Neural crest cell (in vitro differentiated cells): ENCODE data around the gene SUCLG2. TPM values are rescaled to one million over a fixed set of nuclear protein-coding genes. Genes with fewer than 3 reads are reported as not detected.

ENCODE experiments used
- DNase-seq: peaks from one replicate; pipeline ENCODE4 v3.0.0; 2021; ENCODE audit warnings: low read depth, mixed read lengths, low spot score
- H3K27ac Mint-ChIP-seq: one replicate; pipeline ENCODE4 v1.8.0; 2021; ENCODE audit warnings: mild to moderate bottlenecking, mixed read lengths; ENCODE audit not compliant: unreplicated experiment
- H3K27me3 Mint-ChIP-seq: 2 replicates; pipeline ENCODE4 v1.8.0; 2021; ENCODE audit warnings: low read depth, mild to moderate bottlenecking, mixed read lengths
- H3K36me3 Mint-ChIP-seq: 2 replicates; pipeline ENCODE4 v1.8.0; 2021; ENCODE audit warnings: low read depth, mild to moderate bottlenecking, mixed read lengths
- H3K4me1 Mint-ChIP-seq: 2 replicates; pipeline ENCODE4 v1.8.0; 2021; ENCODE audit warnings: mixed read lengths
- H3K4me3 Mint-ChIP-seq: one replicate; pipeline ENCODE4 v1.8.0; 2021; ENCODE audit warnings: mild to moderate bottlenecking, mixed read lengths
- H3K9me3 Mint-ChIP-seq: 2 replicates; pipeline ENCODE4 v1.8.0; 2021; ENCODE audit warnings: mixed read lengths
- CTCF ChIP-seq: fragments of 200-600 bp; sonication (generic); conservative IDR thresholded peaks from 2 replicates; pipeline ENCODE4 v1.5.0; 2021; ENCODE audit warnings: antibody characterized with exemption, mild to moderate bottlenecking
- long read RNA-seq: library from polyadenylated mRNA; unstranded; transcript quantifications from one replicate; pipeline ENCODE4 v2.0.0, GENCODE V29; 2020
- total RNA-seq: library from RNA; stranded (reverse); gene quantifications from 2 replicates; pipeline ENCODE4 v1.2.1, GENCODE V29; 2021

SUCLG2 gene, protein sequence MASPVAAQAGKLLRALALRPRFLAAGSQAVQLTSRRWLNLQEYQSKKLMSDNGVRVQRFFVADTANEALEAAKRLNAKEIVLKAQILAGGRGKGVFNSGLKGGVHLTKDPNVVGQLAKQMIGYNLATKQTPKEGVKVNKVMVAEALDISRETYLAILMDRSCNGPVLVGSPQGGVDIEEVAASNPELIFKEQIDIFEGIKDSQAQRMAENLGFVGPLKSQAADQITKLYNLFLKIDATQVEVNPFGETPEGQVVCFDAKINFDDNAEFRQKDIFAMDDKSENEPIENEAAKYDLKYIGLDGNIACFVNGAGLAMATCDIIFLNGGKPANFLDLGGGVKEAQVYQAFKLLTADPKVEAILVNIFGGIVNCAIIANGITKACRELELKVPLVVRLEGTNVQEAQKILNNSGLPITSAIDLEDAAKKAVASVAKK
- 36.4 and 39.3 TPM in 2 replicates for total RNA-seq
- long read RNA-seq, transcript SUCLG2-201 (11 exons, 2,352 nt), result major isoform, 245 of 261 reads
- long read RNA-seq, partial matches to known transcripts, result 6 of 261 reads
- long read RNA-seq, other reads (novel, unspliced or antisense), result 9 of 261 reads

GRCh38 chr3:67654099-67654843 lies at the start of gene SUCLG2:
Gene SUCLG2 (minus strand): TSS chr3:67654612. CDS start chr3:67654586, 26 bp downstream.
- no peaks in the 10 kb centered on the region for H3K27me3 Mint-ChIP-seq
- DNase-seq, result peak; percentile 77
- peak within 1 kb of the TSS; percentile 88 for H3K4me3 Mint-ChIP-seq
- peak within 1 kb of the TSS; percentile 64 for H3K27ac Mint-ChIP-seq
- H3K36me3 Mint-ChIP-seq, result peaks cover 16% of the 10 kb centered on the region
- H3K4me1 Mint-ChIP-seq, result peaks cover 51% of the 10 kb centered on the region
- peaks cover 9% of the 10 kb centered on the region for H3K9me3 Mint-ChIP-seq
- TF ChIP-seq CTCF, result no peak

DNA sequence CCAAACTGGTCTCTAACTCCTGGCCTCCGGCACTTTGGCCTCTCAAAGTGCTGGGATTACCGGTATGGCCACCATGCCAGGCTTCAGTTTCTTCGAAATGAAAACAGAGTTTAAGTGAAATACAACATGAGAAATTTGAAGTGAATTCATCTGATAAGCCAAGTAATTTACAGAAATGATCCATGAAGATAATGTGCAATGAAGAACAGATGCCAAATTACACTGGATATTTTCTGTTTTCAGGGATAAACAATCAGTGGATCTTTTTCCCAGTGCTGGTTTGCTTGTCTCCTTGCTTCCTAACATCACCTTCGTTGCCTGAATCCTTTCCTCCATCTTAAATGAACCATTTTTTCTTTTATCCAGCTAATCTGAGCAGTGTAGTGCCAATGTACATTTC lies 46.2 kb upstream of the SUCLG2 start:
- Mint-ChIP-seq H3K4me1 (peaks cover 5% of the 10 kb centered on the region), H3K27ac (no peak overlapping the region), H3K27me3 (no peaks in the 10 kb centered on the region), H3K9me3 (peaks cover 1% of the 10 kb centered on the region), H3K4me3 (no peak overlapping the region), H3K36me3 (no peaks in the 10 kb centered on the region)
- DNase-seq, result no peak
- TF ChIP-seq CTCF, result no peak

DNA sequence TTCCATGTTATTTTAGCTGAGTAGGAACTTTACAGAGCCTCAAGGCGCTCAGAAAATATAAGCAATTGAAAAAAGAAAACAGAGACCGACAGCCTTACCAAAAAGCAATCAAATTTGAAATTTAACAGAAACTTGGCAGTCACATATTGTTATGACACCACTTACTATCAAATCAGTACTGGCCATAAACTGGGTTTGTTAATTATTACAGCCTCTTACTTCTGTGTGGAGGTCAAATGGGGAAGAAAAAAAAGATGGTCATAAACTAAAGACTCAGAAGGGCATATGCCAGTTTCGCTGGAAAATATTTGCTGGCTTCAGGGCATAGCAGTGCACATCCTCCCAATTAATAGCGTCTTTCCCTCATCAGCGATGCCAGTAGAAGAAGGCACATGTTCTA lies 45.5 kb upstream of the SUCLG2 start:
- Mint-ChIP-seq H3K9me3 (peaks cover 3% of the 10 kb centered on the region), H3K36me3 (no peaks in the 10 kb centered on the region), H3K4me1 (peaks cover 5% of the 10 kb centered on the region), H3K27ac (no peak overlapping the region), H3K27me3 (no peaks in the 10 kb centered on the region), H3K4me3 (no peak overlapping the region)
- no peak for TF ChIP-seq CTCF
- DNase-seq, result no peak

DNA sequence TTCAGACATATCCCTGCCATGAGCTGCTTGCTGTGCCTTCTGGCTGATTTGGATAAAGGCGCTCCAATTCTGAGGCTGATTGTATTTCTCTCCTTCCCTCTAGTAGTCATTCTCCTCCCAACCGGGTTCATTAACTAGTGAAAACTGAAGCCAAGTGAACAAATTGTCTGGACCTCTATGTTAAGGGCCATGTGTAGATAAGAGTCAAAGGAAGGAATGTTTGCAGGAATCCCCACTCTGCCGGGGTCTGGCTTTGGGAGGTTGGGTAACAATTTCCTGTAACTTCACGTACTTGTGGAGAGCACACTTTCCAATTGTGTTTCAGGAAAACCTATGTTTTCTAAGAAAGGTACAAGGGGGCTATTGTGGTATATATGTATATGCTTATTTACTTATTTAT lies 38.2 kb upstream of the SUCLG2 start:
- H3K4me3 Mint-ChIP-seq, result no peak overlapping the region
- H3K27me3 Mint-ChIP-seq, result no peaks in the 10 kb centered on the region
- peaks cover 4% of the 10 kb centered on the region for H3K36me3 Mint-ChIP-seq
- no peaks in the 10 kb centered on the region for H3K4me1 Mint-ChIP-seq
- no peak for DNase-seq
- no peak overlapping the region for H3K27ac Mint-ChIP-seq
- no peak for TF ChIP-seq CTCF
- peaks cover 7% of the 10 kb centered on the region for H3K9me3 Mint-ChIP-seq

GRCh38 chr3:67691926-67692325 lies 37.5 kb upstream of the SUCLG2 start:
- Mint-ChIP-seq H3K36me3 (peaks cover 4% of the 10 kb centered on the region), H3K4me1 (no peaks in the 10 kb centered on the region), H3K27me3 (no peaks in the 10 kb centered on the region), H3K4me3 (no peak overlapping the region), H3K27ac (no peak overlapping the region), H3K9me3 (peaks cover 7% of the 10 kb centered on the region)
- no peak for TF ChIP-seq CTCF
- DNase-seq, result no peak
